Astrocyte (in vitro differentiated cells and primary cell): Measurements from ENCODE around the gene SYNGR2. TPM values are rescaled to one million over a fixed set of nuclear protein-coding genes. Genes with fewer than 3 reads are reported as not detected.
A peak's percentile ranks its signal among the peaks of the same experiment; 100 is the strongest.

ENCODE experiments used
- DNase-seq: peaks from one replicate; pipeline ENCODE4 v3.0.0-alpha.2; 2010; ENCODE audit warnings: low read depth
- FAIRE-seq: peaks from 2 replicates; lab custom pipeline; 2011; peaks lifted over from hg19 to GRCh38; lab: Jason Lieb, UNC
- H2AFZ ChIP-seq: 2 replicates; pipeline ENCODE4 v1.6.0; 2012; ENCODE audit warnings: low read depth, low read length, inconsistent platforms
- H3K27ac ChIP-seq: 2 replicates; pipeline ENCODE4 v1.5.1; 2011; ENCODE audit warnings: low read depth, low read length, inconsistent platforms
- H3K27me3 ChIP-seq: 2 replicates; pipeline ENCODE4 v1.6.0; 2011; ENCODE audit warnings: low read length, inconsistent platforms; ENCODE audit not compliant: insufficient read depth
- H3K36me3 ChIP-seq: 2 replicates; pipeline ENCODE4 v1.5.1; 2011; ENCODE audit warnings: low read length, inconsistent platforms; ENCODE audit not compliant: insufficient read depth
- H3K4me1 ChIP-seq: 2 replicates; pipeline ENCODE4 v1.5.1; 2011; ENCODE audit warnings: low read length, inconsistent platforms; ENCODE audit not compliant: insufficient read depth
- H3K4me2 ChIP-seq: 2 replicates; pipeline ENCODE4 v1.6.0; 2012; ENCODE audit warnings: low read length, inconsistent platforms
- H3K4me3 ChIP-seq: 2 replicates; pipeline ENCODE4 v1.5.1; 2011; ENCODE audit warnings: low read depth, mild to moderate bottlenecking, low read length, inconsistent platforms; ENCODE audit not compliant: insufficient read depth
- H3K79me2 ChIP-seq: 2 replicates; pipeline ENCODE4 v1.6.0; 2012; ENCODE audit warnings: mild to moderate bottlenecking, low read length, inconsistent platforms; ENCODE audit not compliant: insufficient read depth
- H3K9ac ChIP-seq: 2 replicates; pipeline ENCODE4 v1.6.0; 2012; ENCODE audit warnings: mild to moderate bottlenecking, low read length, inconsistent platforms
- H3K9me3 ChIP-seq: 2 replicates; pipeline ENCODE4 v1.5.1; 2012; ENCODE audit warnings: low read depth, mild to moderate bottlenecking, low read length, inconsistent platforms; ENCODE audit not compliant: insufficient read depth
- H4K20me1 ChIP-seq: 2 replicates; pipeline ENCODE4 v1.6.0; 2012; ENCODE audit warnings: low read length, inconsistent platforms; ENCODE audit not compliant: insufficient read depth
- H3K27ac Mint-ChIP-seq: one replicate; pipeline ENCODE4 v1.8.0; 2021; ENCODE audit warnings: mild to moderate bottlenecking, mixed read lengths; ENCODE audit not compliant: unreplicated experiment
- H3K27me3 Mint-ChIP-seq: one replicate; pipeline ENCODE4 v1.8.0; 2021; ENCODE audit warnings: low read depth, mixed read lengths; ENCODE audit not compliant: unreplicated experiment
- H3K36me3 Mint-ChIP-seq: one replicate; pipeline ENCODE4 v1.8.0; 2021; ENCODE audit warnings: low read depth, mixed read lengths; ENCODE audit not compliant: unreplicated experiment
- H3K4me1 Mint-ChIP-seq: one replicate; pipeline ENCODE4 v1.8.0; 2021; ENCODE audit warnings: low read depth, mixed read lengths; ENCODE audit not compliant: unreplicated experiment
- H3K4me3 Mint-ChIP-seq: one replicate; pipeline ENCODE4 v1.8.0; 2021; ENCODE audit warnings: mild to moderate bottlenecking, moderate library complexity, mixed read lengths; ENCODE audit not compliant: unreplicated experiment
- H3K9me3 Mint-ChIP-seq: one replicate; pipeline ENCODE4 v1.8.0; 2021; ENCODE audit warnings: mild to moderate bottlenecking, mixed read lengths; ENCODE audit not compliant: unreplicated experiment
- EZH2 ChIP-seq: IDR thresholded peaks from 2 replicates; pipeline ENCODE4 v1.6.1; 2012; ENCODE audit warnings: mild to moderate bottlenecking, low read length, inconsistent platforms; ENCODE audit not compliant: insufficient read depth
- total RNA-seq: library from RNA; stranded (reverse); gene quantifications from 2 replicates; pipeline ENCODE4 v1.2.1, GENCODE V29; 2021
- TF ChIP-seq, protein P1 (sequence below): IDR thresholded peaks from 2 replicates; pipeline ENCODE4 v1.5.1; 2011; ENCODE audit warnings: low read depth, mild to moderate bottlenecking, inconsistent platforms, low read length, moderate library complexity; ENCODE audit not compliant: insufficient read depth

SYNGR2 gene
- total RNA-seq, 1 donor from 2014 or later: 82.2 TPM

DNA sequence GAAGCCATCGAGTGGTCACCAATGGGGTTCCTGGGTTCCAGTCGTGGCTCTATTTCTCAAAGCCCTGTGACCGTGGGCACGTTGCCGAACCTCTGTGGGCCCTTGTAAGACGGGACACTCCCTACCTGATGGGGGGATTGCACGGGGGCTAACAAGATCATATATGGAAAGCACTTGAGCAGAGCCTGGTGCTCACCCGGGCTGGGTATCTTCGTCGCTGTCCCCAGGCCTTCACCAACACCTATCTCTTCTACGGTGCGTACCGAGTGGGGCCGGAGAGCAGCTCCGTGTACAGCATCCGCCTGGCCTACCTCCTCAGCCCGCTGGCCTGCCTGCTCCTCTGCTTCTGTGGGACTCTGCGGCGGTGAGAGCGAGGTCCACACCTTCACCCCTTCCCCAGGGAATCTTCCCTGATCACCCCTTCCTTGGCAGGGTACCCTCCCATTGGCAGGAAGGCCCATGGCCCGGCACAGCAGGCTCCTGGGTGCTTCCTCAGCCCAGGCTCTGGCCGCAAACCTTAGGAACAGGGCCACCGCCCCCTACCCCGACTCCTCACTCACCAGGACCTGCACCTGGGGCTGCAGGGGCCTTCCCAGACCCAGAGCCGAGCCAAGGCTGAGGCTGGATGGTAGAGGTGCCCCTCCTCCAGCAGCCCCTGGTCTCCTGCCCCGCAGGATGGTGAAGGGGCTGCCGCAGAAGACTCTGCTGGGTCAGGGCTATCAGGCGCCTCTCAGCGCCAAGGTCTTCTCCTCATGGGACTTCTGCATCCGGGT lies 35.0 kb upstream of the SYNGR2 start:
- no peak for TF ChIP-seq EZH2
- TF ChIP-seq, protein P1, sequence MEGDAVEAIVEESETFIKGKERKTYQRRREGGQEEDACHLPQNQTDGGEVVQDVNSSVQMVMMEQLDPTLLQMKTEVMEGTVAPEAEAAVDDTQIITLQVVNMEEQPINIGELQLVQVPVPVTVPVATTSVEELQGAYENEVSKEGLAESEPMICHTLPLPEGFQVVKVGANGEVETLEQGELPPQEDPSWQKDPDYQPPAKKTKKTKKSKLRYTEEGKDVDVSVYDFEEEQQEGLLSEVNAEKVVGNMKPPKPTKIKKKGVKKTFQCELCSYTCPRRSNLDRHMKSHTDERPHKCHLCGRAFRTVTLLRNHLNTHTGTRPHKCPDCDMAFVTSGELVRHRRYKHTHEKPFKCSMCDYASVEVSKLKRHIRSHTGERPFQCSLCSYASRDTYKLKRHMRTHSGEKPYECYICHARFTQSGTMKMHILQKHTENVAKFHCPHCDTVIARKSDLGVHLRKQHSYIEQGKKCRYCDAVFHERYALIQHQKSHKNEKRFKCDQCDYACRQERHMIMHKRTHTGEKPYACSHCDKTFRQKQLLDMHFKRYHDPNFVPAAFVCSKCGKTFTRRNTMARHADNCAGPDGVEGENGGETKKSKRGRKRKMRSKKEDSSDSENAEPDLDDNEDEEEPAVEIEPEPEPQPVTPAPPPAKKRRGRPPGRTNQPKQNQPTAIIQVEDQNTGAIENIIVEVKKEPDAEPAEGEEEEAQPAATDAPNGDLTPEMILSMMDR: no peak
- Mint-ChIP-seq H3K27ac (no peak overlapping the region), H3K9me3 (no peaks in the 10 kb centered on the region), H3K27me3 (peaks cover 22% of the 10 kb centered on the region), H3K4me1 (peaks cover 2% of the 10 kb centered on the region), H3K4me3 (no peak overlapping the region), H3K36me3 (no peaks in the 10 kb centered on the region)
- H3K36me3 ChIP-seq: no peaks in the 10 kb centered on the region
- DNase-seq: no peak
- peaks cover 7% of the 10 kb centered on the region for H3K4me1 ChIP-seq
- no peak overlapping the region for H3K4me2 ChIP-seq
- H3K4me3 ChIP-seq: no peak overlapping the region
- H3K27ac ChIP-seq: no peak overlapping the region
- FAIRE-seq: no peak
- no peaks in the 10 kb centered on the region for H4K20me1 ChIP-seq
- peaks cover 9% of the 10 kb centered on the region for H3K27me3 ChIP-seq
- H2AFZ ChIP-seq: no peak overlapping the region
- no peaks in the 10 kb centered on the region for H3K79me2 ChIP-seq
- H3K9me3 ChIP-seq: no peaks in the 10 kb centered on the region
- H3K9ac ChIP-seq: no peak overlapping the region

DNA sequence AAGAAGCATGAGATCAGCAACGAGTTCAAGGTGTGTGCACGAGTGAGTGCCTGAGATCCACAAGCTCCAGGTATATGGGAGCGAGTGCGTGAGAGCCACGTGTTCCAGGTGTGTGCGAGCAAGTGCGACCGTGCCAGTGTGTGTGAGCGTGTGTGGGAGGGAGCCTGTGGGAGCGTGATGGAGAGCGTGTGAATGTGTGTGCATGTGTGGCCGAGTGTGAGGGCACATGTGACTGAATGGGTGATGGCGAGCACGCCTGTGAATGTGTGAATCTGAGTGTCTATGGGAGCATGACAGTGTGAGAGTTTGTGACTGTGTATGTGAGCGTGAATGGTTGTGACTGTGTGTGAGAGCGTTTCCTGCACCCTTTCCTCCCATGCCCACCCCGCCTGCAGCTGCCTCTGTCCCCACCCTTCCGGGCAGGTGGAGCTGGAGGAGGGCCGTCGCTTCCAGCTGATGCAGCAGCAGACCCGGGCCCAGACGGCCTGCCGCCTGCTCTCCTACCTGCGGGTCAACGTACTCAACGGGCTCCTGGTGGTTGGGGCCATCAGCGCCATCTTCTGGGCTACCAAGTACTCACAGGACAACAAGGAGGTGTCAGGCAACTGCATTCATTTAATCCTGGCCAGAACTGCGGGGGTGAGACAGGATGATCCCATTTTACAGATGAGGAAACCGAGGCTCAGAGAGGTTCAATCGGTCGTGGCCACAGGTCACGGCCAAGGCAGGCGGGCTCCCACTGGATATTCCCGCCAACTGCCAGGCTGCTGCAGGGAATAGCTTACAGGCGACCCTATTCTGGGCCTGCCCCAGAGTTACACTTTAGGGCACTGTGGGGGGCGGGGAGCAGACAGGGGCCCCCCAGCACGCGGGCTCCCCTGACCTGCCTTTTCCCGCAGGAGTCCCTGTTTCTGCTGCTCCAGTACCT lies 34.1 kb upstream of the SYNGR2 start:
- H3K27ac Mint-ChIP-seq: no peak overlapping the region
- H3K27me3 Mint-ChIP-seq: peaks cover 22% of the 10 kb centered on the region
- FAIRE-seq (no peak), DNase-seq (no peak)
- H3K4me3 Mint-ChIP-seq: no peak overlapping the region
- TF ChIP-seq, protein P1: peak; percentile 26
- TF ChIP-seq EZH2: no peak
- H3K79me2 ChIP-seq: no peaks in the 10 kb centered on the region
- no peak overlapping the region for H3K27ac ChIP-seq
- no peaks in the 10 kb centered on the region for H3K9me3 ChIP-seq
- H2AFZ ChIP-seq: no peak overlapping the region
- no peaks in the 10 kb centered on the region for H4K20me1 ChIP-seq
- no peaks in the 10 kb centered on the region for H3K36me3 ChIP-seq
- H3K9ac ChIP-seq: no peak overlapping the region
- H3K4me2 ChIP-seq: no peak overlapping the region
- H3K4me1 Mint-ChIP-seq: no peaks in the 10 kb centered on the region
- H3K27me3 ChIP-seq: peaks cover 9% of the 10 kb centered on the region
- no peaks in the 10 kb centered on the region for H3K36me3 Mint-ChIP-seq
- H3K4me1 ChIP-seq: no peaks in the 10 kb centered on the region
- no peaks in the 10 kb centered on the region for H3K9me3 Mint-ChIP-seq
- no peak overlapping the region for H3K4me3 ChIP-seq
